ENCODE data around the gene MED12L.
A peak's percentile ranks its signal among the peaks of the same experiment; 100 is the strongest.

Gene MED12L

GRCh38 chr3:151275091-151275490 lies 189.6 kb downstream of the MED12L start:
- TF ChIP-seq SPI1 (IDR thresholded peaks at IDR 0.05; ENCODE audit: borderline replicate concordance, low read depth) = no peak
- no peak for TF ChIP-seq GABPA (IDR thresholded peaks at IDR 0.05; ENCODE audit: low read depth)
- no peak for TF ChIP-seq POLR2AphosphoS5 (IDR thresholded peaks at IDR 0.05; ENCODE audit: low read depth)
- no peak for TF ChIP-seq REST (IDR thresholded peaks at IDR 0.05; ENCODE audit: insufficient replicate concordance, low read depth)
- TF ChIP-seq, protein P1, sequence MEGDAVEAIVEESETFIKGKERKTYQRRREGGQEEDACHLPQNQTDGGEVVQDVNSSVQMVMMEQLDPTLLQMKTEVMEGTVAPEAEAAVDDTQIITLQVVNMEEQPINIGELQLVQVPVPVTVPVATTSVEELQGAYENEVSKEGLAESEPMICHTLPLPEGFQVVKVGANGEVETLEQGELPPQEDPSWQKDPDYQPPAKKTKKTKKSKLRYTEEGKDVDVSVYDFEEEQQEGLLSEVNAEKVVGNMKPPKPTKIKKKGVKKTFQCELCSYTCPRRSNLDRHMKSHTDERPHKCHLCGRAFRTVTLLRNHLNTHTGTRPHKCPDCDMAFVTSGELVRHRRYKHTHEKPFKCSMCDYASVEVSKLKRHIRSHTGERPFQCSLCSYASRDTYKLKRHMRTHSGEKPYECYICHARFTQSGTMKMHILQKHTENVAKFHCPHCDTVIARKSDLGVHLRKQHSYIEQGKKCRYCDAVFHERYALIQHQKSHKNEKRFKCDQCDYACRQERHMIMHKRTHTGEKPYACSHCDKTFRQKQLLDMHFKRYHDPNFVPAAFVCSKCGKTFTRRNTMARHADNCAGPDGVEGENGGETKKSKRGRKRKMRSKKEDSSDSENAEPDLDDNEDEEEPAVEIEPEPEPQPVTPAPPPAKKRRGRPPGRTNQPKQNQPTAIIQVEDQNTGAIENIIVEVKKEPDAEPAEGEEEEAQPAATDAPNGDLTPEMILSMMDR (IDR thresholded peaks at IDR 0.05; ENCODE audit: insufficient read depth, low read length) = no peak
- Histone ChIP-seq H3K27ac (replicated peaks) (no peak overlapping the region), H3K4me3 (replicated peaks; ENCODE audit: insufficient read depth, low read length) (no peak overlapping the region), H3K27me3 (ENCODE audit: insufficient read depth, poor library complexity, severe bottlenecking) (no peaks in the 10 kb centered on the region)
- no peak for DNase-seq (ENCODE audit: low read depth in 1 of 2, low spot score in 1 of 2)

DNA sequence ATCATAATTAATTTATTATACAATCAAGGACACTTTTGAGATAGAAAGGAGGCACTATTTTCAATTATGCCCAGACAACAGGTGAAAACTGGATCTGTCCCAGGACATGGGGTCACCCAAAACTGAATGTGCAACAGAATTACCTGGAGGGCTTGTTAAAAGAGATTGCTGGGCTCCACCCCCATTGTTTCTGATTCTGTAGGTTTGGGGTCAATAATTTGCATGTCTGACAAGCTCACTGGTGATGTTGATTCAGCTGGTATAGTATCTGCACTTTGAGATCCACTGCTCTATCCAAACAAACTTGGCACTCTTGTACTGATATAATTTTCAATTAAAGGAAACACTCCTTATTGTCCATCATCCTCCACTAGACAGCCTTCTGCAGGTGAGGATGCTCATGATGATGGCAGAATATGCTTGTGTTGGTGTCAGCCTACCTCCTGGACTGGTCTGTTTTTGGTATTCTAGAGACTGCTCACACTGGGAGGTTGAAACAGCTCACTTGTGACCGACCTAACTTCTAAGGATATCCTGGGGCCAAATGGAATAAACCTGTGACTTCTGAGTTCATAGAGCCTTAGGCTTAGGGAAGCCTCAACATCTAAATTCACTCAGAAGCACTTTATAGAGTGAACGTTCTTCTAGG lies 190.7 kb downstream of the MED12L start:
- Histone ChIP-seq H3K27ac (replicated peaks) (no peak overlapping the region), H3K4me3 (replicated peaks; ENCODE audit: insufficient read depth, low read length) (no peak overlapping the region), H3K27me3 (ENCODE audit: insufficient read depth, poor library complexity, severe bottlenecking) (no peaks in the 10 kb centered on the region)
- DNase-seq (ENCODE audit: low read depth in 1 of 2, low spot score in 1 of 2) = no peak
- TF ChIP-seq SPI1 (IDR thresholded peaks at IDR 0.05; ENCODE audit: borderline replicate concordance, low read depth) = no peak
- TF ChIP-seq REST (IDR thresholded peaks at IDR 0.05; ENCODE audit: insufficient replicate concordance, low read depth) = no peak
- TF ChIP-seq GABPA (IDR thresholded peaks at IDR 0.05; ENCODE audit: low read depth) = no peak
- no peak for TF ChIP-seq POLR2AphosphoS5 (IDR thresholded peaks at IDR 0.05; ENCODE audit: low read depth)
- TF ChIP-seq, protein P1 (IDR thresholded peaks at IDR 0.05; ENCODE audit: insufficient read depth, low read length) = no peak

- H3K4me3 ChIP-seq (replicated peaks; ENCODE audit: insufficient read depth, low read length) = no peak overlapping the region
- no peaks in the 10 kb centered on the region for H3K27me3 ChIP-seq (ENCODE audit: insufficient read depth, poor library complexity, severe bottlenecking)
- no peak for DNase-seq (ENCODE audit: low read depth in 1 of 2, low spot score in 1 of 2)
- TF ChIP-seq REST (IDR thresholded peaks at IDR 0.05; ENCODE audit: insufficient replicate concordance, low read depth) (no peak), SPI1 (IDR thresholded peaks at IDR 0.05; ENCODE audit: borderline replicate concordance, low read depth) (peak; percentile 20; the same call in 1 of the 2 replicates)
- H3K27ac ChIP-seq (replicated peaks) = no peak overlapping the region
Observed at GRCh38 chr3:151276687-151277042, 191.2 kb downstream of the MED12L start.
